Measurements from ENCODE around the gene TXNDC16. TPM values are rescaled to one million over a fixed set of nuclear protein-coding genes. Genes with fewer than 3 reads are reported as not detected.

TXNDC16 gene
- total RNA-seq, 2 experiments from 2014 or later = 10.1 to 13.2 TPM

GRCh38 chr14:52553002-52553670 lies 831 bp upstream of the TXNDC16 start:
- H3K27me3 Mint-ChIP-seq = peaks cover 33% of the 10 kb centered on the region
- DNase-seq (peak; percentile 74), ATAC-seq (ENCODE audit: low read depth) (peak; percentile 25)
- POLR2A ChIA-PET = interaction anchor here (0.6 to 2.1 kb wide), 16 partner anchors 10 to 239 kb away, joined by 3 to 14 read pairs (median 3); partner anchors contain the start of genes ERO1A, GNPNAT1, PTGER2 and STYX
- H3K36me3 Mint-ChIP-seq = peaks cover 4% of the 10 kb centered on the region
- peak overlapping the region; percentile 87 for H3K27ac Mint-ChIP-seq
- H3K9me3 Mint-ChIP-seq = no peaks in the 10 kb centered on the region
- peak overlapping the region; percentile 95 for H3K4me3 Mint-ChIP-seq
- H3K4me1 Mint-ChIP-seq = peaks cover 24% of the 10 kb centered on the region

- Mint-ChIP-seq H3K27me3 (peaks cover 20% of the 10 kb centered on the region), H3K4me1 (peaks cover 26% of the 10 kb centered on the region), H3K27ac (peak overlapping the region; percentile 85), H3K36me3 (peaks cover 8% of the 10 kb centered on the region), H3K9me3 (no peaks in the 10 kb centered on the region), H3K4me3 (peak overlapping the region; percentile 90)
- POLR2A ChIA-PET = interaction anchor here (0.6 to 2.1 kb wide), 14 partner anchors 9 to 252 kb away, joined by 3 to 14 read pairs (median 4); partner anchors contain the start of genes ERO1A, GNPNAT1 and PTGER2
- ATAC-seq (ENCODE audit: low read depth) (no peak), DNase-seq (no peak)
Measured at GRCh38 chr14:52551696-52552062, 626 bp downstream of the TXNDC16 start.

- Mint-ChIP-seq H3K9me3 (no peaks in the 10 kb centered on the region), H3K4me1 (peaks cover 24% of the 10 kb centered on the region), H3K36me3 (peaks cover 6% of the 10 kb centered on the region), H3K27ac (peak overlapping the region; percentile 85), H3K27me3 (peaks cover 16% of the 10 kb centered on the region), H3K4me3 (peak overlapping the region; percentile 90)
- POLR2A ChIA-PET = interaction anchor here (0.6 to 2.1 kb wide), 10 partner anchors 8 to 251 kb away, joined by 3 to 14 read pairs (median 4); partner anchors contain the start of genes ERO1A and GNPNAT1
- DNase-seq (no peak), ATAC-seq (ENCODE audit: low read depth) (no peak)
Measured at GRCh38 chr14:52551205-52551604, 1.1 kb downstream of the TXNDC16 start.

- H3K4me1 Mint-ChIP-seq = peaks cover 24% of the 10 kb centered on the region
- H3K27ac Mint-ChIP-seq = peak overlapping the region; percentile 85
- H3K27me3 Mint-ChIP-seq = peaks cover 10% of the 10 kb centered on the region
- DNase-seq (no peak), ATAC-seq (ENCODE audit: low read depth) (no peak)
- POLR2A ChIA-PET = interaction anchor here (0.6 to 2.1 kb wide), 2 partner anchors 16 to 145 kb away, joined by 5 to 14 read pairs; partner anchors contain the start of gene ERO1A
- peak overlapping the region; percentile 90 for H3K4me3 Mint-ChIP-seq
- H3K36me3 Mint-ChIP-seq = peaks cover 6% of the 10 kb centered on the region
- H3K9me3 Mint-ChIP-seq = no peaks in the 10 kb centered on the region
Measured at GRCh38 chr14:52550661-52551060, 1.6 kb downstream of the TXNDC16 start.

GRCh38 chr14:52547526-52547925 lies 4.8 kb downstream of the TXNDC16 start:
- Mint-ChIP-seq H3K27ac (no peak overlapping the region), H3K36me3 (peaks cover 11% of the 10 kb centered on the region), H3K4me1 (peaks cover 21% of the 10 kb centered on the region), H3K27me3 (no peaks in the 10 kb centered on the region), H3K4me3 (no peak overlapping the region), H3K9me3 (no peaks in the 10 kb centered on the region)
- ATAC-seq (ENCODE audit: low read depth) (no peak), DNase-seq (no peak)
- POLR2A ChIA-PET = no interaction called here

GRCh38 chr14:52547027-52547426 lies 5.3 kb downstream of the TXNDC16 start:
- ATAC-seq (ENCODE audit: low read depth) (no peak), DNase-seq (no peak)
- peaks cover 21% of the 10 kb centered on the region for H3K4me1 Mint-ChIP-seq
- no peak overlapping the region for H3K27ac Mint-ChIP-seq
- H3K4me3 Mint-ChIP-seq = no peak overlapping the region
- peaks cover 11% of the 10 kb centered on the region for H3K36me3 Mint-ChIP-seq
- H3K27me3 Mint-ChIP-seq = no peaks in the 10 kb centered on the region
- POLR2A ChIA-PET = interaction anchor here (0.6 kb wide), 1 partner anchor 382 kb away, joined by 3 read pairs; no protein-coding TSS in a partner anchor
- H3K9me3 Mint-ChIP-seq = no peaks in the 10 kb centered on the region

- DNase-seq (no peak), ATAC-seq (ENCODE audit: low read depth) (no peak)
- POLR2A ChIA-PET = interaction anchor here (0.6 kb wide), 1 partner anchor 381 kb away, joined by 3 read pairs; no protein-coding TSS in a partner anchor
- no peaks in the 10 kb centered on the region for H3K9me3 Mint-ChIP-seq
- H3K36me3 Mint-ChIP-seq = peaks cover 11% of the 10 kb centered on the region
- no peak overlapping the region for H3K4me3 Mint-ChIP-seq
- peaks cover 15% of the 10 kb centered on the region for H3K4me1 Mint-ChIP-seq
- H3K27me3 Mint-ChIP-seq = no peaks in the 10 kb centered on the region
- no peak overlapping the region for H3K27ac Mint-ChIP-seq
Measured at GRCh38 chr14:52546318-52546670, 6.0 kb downstream of the TXNDC16 start.

GRCh38 chr14:52545584-52546317 lies 6.6 kb downstream of the TXNDC16 start:
- no peaks in the 10 kb centered on the region for H3K9me3 Mint-ChIP-seq
- ATAC-seq (ENCODE audit: low read depth) (no peak), DNase-seq (no peak)
- no peak overlapping the region for H3K4me3 Mint-ChIP-seq
- peaks cover 13% of the 10 kb centered on the region for H3K36me3 Mint-ChIP-seq
- H3K27me3 Mint-ChIP-seq = no peaks in the 10 kb centered on the region
- H3K4me1 Mint-ChIP-seq = peaks cover 10% of the 10 kb centered on the region
- peak overlapping the region; percentile 24 for H3K27ac Mint-ChIP-seq
- POLR2A ChIA-PET = no interaction called here

- no peaks in the 10 kb centered on the region for H3K9me3 Mint-ChIP-seq
- H3K27ac Mint-ChIP-seq = no peak overlapping the region
- peaks cover 49% of the 10 kb centered on the region for H3K36me3 Mint-ChIP-seq
- H3K4me1 Mint-ChIP-seq = peaks cover 9% of the 10 kb centered on the region
- no peak for DNase-seq
- no peak for ATAC-seq (ENCODE audit: low read depth)
- no peak overlapping the region for H3K4me3 Mint-ChIP-seq
- POLR2A ChIA-PET = no interaction called here
- no peaks in the 10 kb centered on the region for H3K27me3 Mint-ChIP-seq
Measured at GRCh38 chr14:52538623-52539022, 13.7 kb downstream of the TXNDC16 start.

- DNase-seq (no peak), ATAC-seq (ENCODE audit: low read depth) (no peak)
- Mint-ChIP-seq H3K36me3 (peaks cover 51% of the 10 kb centered on the region), H3K9me3 (no peaks in the 10 kb centered on the region), H3K4me3 (no peak overlapping the region), H3K27me3 (no peaks in the 10 kb centered on the region), H3K27ac (no peak overlapping the region), H3K4me1 (peaks cover 9% of the 10 kb centered on the region)
- POLR2A ChIA-PET = interaction anchor here (0.7 to 3.6 kb wide), 2 partner anchors 16 to 168 kb away, joined by 3 to 14 read pairs; partner anchors contain the start of genes GPR137C and TXNDC16
Measured at GRCh38 chr14:52536269-52536668, 16.0 kb downstream of the TXNDC16 start.

GRCh38 chr14:52531481-52531880 lies 20.8 kb downstream of the TXNDC16 start:
- Mint-ChIP-seq H3K27ac (no peak overlapping the region), H3K36me3 (peaks cover 31% of the 10 kb centered on the region), H3K4me3 (no peak overlapping the region), H3K4me1 (peaks cover 1% of the 10 kb centered on the region), H3K27me3 (no peaks in the 10 kb centered on the region), H3K9me3 (no peaks in the 10 kb centered on the region)
- no peak for DNase-seq
- POLR2A ChIA-PET = interaction anchor here (1.0 kb wide), 1 partner anchor 21 kb away, joined by 4 read pairs; the partner anchor contains the start of genes GPR137C and TXNDC16
- no peak for ATAC-seq (ENCODE audit: low read depth)

- ATAC-seq (ENCODE audit: low read depth) (no peak), DNase-seq (no peak)
- POLR2A ChIA-PET = no interaction called here
- H3K9me3 Mint-ChIP-seq = no peaks in the 10 kb centered on the region
- no peaks in the 10 kb centered on the region for H3K27me3 Mint-ChIP-seq
- H3K36me3 Mint-ChIP-seq = peaks cover 16% of the 10 kb centered on the region
- H3K4me1 Mint-ChIP-seq = peaks cover 1% of the 10 kb centered on the region
- H3K27ac Mint-ChIP-seq = no peak overlapping the region
- no peak overlapping the region for H3K4me3 Mint-ChIP-seq
Measured at GRCh38 chr14:52527052-52527451, 25.3 kb downstream of the TXNDC16 start.

- Mint-ChIP-seq H3K4me1 (no peaks in the 10 kb centered on the region), H3K27ac (no peak overlapping the region), H3K4me3 (no peak overlapping the region), H3K36me3 (peaks cover 7% of the 10 kb centered on the region), H3K27me3 (no peaks in the 10 kb centered on the region), H3K9me3 (no peaks in the 10 kb centered on the region)
- DNase-seq (no peak), ATAC-seq (ENCODE audit: low read depth) (no peak)
- POLR2A ChIA-PET = no interaction called here
Measured at GRCh38 chr14:52522581-52523345, 29.5 kb downstream of the TXNDC16 start.

All from activated naive CD8-positive, alpha-beta T cell treated with anti-CD3 and anti-CD28 coated beads, Interleukin-2, amount 10 ng/mL, durations not matched to agents 7 days and 5 days (primary cell).